GM21576 (cell line): ENCODE results near the gene ZNF569.
"Not testable (repeated sequence)": the region's sequence is repeated elsewhere in the genome, so short reads cannot be mapped to it uniquely, and the experiment has no call there.

Experiments
- ATAC-seq: cut with Tn5 transposase; IDR thresholded peaks from one replicate; pipeline ENCODE4 v1.9.1; 2021; ENCODE audit warnings: mild to moderate bottlenecking, moderate library complexity; ENCODE audit not compliant: unreplicated experiment

ZNF569 gene

GRCh38 chr19:37403403-37403802, 63.8 kb downstream of the ZNF569 start:
- no peak for ATAC-seq

- no peak for ATAC-seq
Observed at GRCh38 chr19:37401078-37401477, 66.2 kb downstream of the ZNF569 start.

DNA sequence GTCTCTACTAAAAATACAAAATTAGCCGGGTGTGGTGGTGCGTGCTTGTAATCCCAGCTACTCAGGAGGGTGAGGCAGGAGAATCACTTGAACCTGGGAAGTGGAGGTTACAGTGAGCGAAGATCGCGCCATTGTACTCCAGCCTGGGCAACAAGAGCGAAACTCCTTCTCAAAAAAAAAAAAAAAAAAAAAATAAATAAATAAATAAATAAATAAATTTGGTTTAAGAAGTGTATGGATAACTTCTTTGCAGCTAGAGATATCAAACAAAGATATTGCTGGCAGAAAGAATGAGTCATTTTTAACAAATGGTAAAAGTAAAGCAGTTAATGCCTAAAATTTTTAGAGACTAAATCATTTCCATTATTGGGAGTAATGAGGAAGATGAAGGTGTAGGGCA, 75.8 kb downstream of the ZNF569 start:
- ATAC-seq, result not testable (repeated sequence)

GRCh38 chr19:37389234-37389633, 78.0 kb downstream of the ZNF569 start:
- no peak for ATAC-seq

- ATAC-seq, result peak; percentile 94
Observed at GRCh38 chr19:37370880-37371661, 96.2 kb downstream of the ZNF569 start, which contains the start of gene ZNF527. ZNF527 (plus strand) TSS chr19:37371099; CDS start chr19:37374199, 3,100 bp downstream.

DNA sequence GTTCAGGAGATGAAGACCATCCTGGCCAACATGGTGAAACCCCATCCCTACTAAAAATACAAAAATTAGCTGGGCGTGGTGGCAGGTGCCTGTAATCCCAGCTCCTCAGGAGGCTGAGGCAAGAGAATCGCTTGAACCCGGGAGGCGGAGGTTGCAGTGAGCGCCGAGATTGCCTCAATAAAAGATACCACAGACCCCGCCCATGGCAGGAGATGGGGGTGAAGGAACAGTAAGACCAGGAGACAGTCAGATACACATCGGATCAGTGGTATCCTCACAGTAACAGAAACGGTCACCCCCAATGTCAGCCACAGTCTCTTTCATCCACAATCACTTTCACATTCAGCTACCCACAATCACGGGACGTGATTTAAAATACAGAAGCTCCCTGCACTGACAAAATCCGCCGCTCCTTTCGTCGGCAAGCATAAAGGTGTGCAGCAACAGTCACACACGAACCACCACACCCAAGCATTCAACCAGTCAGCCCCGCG, 96.8 kb downstream of the ZNF569 start:
- ATAC-seq, result not testable (repeated sequence)

GRCh38 chr19:37362733-37363132, 104.5 kb downstream of the ZNF569 start:
- no peak for ATAC-seq

GRCh38 chr19:37361994-37362393, 105.2 kb downstream of the ZNF569 start:
- no peak for ATAC-seq
